Body of pancreas (tissue), 4 donors: Measurements from ENCODE around the gene ASPG.

Experiments
- CTCF ChIP-seq, 7 experiments: fragments of 450-650 bp in 4 of 7; fragments of 200-600 bp in 3 of 7; sonication (generic) in 3 of 7; IDR thresholded peaks; one replicate each; pipeline ENCODE4 v1.5.1; 2016 to 2019; ENCODE audit warnings: antibody characterized with exemption in 7 of 7
- POLR2A ChIP-seq, 3 donors: fragments of 450-650 bp; IDR thresholded peaks; one replicate each; pipeline ENCODE4 v1.6.1; 2016; ENCODE audit warnings: antibody characterized with exemption in 3 of 3, mild to moderate bottlenecking in 2 of 3

DNA sequence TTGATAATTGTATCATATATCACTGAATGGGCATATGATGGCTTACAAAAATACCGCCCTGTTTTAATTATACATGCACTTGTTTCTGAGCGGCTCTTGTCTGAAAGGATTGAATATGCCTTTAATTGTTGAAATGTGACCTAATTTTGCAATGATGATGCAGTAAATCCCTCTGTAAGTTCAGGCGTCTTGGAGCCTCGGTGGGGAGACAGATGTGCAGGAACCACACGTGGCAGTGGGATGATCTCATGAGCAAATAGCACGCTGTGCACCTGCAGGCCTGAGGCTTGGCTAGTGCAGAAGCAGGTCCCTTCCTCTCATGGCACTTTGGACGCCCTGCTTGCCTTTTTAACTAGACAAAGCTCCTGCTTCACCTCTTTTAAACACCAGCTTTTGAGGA, 49.3 kb upstream of the ASPG start:
- TF ChIP-seq CTCF (IDR thresholded peaks at IDR 0.05): no peak
- no peak for TF ChIP-seq POLR2A (IDR thresholded peaks at IDR 0.05)
